Lower leg skin (tissue), 3 donors: ENCODE results near the gene CHAC1.

ENCODE experiments used
- POLR2A ChIP-seq, 2 donors: fragments of 450-650 bp; IDR thresholded peaks; one replicate each; pipeline ENCODE4 v1.6.1; 2016 to 2017; ENCODE audit warnings: antibody characterized with exemption in 2 of 2, mild to moderate bottlenecking in 1 of 2, moderate library complexity in 1 of 2
- TF ChIP-seq, protein P1 (sequence below), 3 donors: fragments of 450-650 bp; IDR thresholded peaks; one replicate each; pipeline ENCODE4 v1.5.1; 2016; ENCODE audit warnings: antibody characterized with exemption in 3 of 3, mild to moderate bottlenecking in 3 of 3, moderate library complexity in 2 of 3

DNA sequence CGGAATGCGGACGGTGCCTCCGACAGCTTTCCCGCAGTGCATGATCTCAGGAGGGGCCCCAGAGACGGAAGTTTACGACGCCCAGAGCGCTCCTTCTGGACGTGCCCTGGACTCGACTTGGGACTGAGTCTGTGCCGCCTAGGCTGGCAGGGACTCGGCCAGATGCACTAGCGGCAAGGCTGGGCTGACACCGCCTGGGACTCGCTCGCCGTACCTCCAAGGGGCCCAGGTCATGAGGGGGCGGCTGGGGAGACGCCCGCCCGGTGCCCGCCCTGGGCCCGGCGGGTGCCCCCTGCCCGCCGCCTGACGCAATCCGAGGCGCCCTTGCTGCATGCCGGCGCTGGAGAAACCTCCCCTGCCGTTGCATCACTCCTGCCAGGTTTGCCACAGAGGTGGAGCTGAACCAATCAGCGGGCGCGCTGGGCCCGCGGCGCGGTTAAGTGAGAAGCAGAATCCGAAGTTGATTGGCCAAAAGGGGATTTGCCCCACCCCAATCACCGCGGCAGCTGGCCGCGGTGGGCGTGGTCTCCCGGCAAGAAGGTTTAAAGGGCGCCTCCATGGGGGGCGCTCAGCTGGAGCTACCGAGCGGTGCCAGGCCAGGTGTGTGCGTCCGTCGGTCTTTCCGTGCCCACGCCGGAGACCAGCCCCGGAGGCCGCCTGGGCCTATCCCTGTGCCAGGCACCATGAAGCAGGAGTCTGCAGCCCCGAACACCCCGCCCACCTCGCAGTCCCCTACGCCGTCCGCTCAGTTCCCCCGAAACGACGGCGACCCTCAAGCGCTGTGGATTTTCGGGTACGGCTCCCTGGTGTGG, at the start of gene CHAC1:
- TF ChIP-seq, protein P1, sequence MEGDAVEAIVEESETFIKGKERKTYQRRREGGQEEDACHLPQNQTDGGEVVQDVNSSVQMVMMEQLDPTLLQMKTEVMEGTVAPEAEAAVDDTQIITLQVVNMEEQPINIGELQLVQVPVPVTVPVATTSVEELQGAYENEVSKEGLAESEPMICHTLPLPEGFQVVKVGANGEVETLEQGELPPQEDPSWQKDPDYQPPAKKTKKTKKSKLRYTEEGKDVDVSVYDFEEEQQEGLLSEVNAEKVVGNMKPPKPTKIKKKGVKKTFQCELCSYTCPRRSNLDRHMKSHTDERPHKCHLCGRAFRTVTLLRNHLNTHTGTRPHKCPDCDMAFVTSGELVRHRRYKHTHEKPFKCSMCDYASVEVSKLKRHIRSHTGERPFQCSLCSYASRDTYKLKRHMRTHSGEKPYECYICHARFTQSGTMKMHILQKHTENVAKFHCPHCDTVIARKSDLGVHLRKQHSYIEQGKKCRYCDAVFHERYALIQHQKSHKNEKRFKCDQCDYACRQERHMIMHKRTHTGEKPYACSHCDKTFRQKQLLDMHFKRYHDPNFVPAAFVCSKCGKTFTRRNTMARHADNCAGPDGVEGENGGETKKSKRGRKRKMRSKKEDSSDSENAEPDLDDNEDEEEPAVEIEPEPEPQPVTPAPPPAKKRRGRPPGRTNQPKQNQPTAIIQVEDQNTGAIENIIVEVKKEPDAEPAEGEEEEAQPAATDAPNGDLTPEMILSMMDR (IDR thresholded peaks at IDR 0.05): no peak
- TF ChIP-seq POLR2A (IDR thresholded peaks at IDR 0.05): no peak
